AG20443 (cell line): ENCODE measurements around the gene CNP.
A peak's percentile ranks its signal among the peaks of the same experiment; 100 is the strongest.
"Not testable (repeated sequence)": the region's sequence is repeated elsewhere in the genome, so short reads cannot be mapped to it uniquely, and the experiment has no call there.

Experiments used
- DNase-seq: peaks from one replicate; pipeline ENCODE4 v3.0.0; 2012; ENCODE audit warnings: low spot score, mixed read lengths

The CNP gene

GRCh38 chr17:42002792-42003301, 36.3 kb downstream of the CNP start:
- DNase-seq = no peak

GRCh38 chr17:42005166-42005565, 38.6 kb downstream of the CNP start:
- DNase-seq = no peak

- DNase-seq = no peak
Observed at GRCh38 chr17:42009170-42009569, 42.6 kb downstream of the CNP start.

- not testable (repeated sequence) for DNase-seq
Observed at GRCh38 chr17:42010266-42010680, 43.7 kb downstream of the CNP start.

GRCh38 chr17:42010898-42011516, 44.4 kb downstream of the CNP start:
- DNase-seq = no peak

GRCh38 chr17:42012363-42012762, 45.8 kb downstream of the CNP start:
- not testable (repeated sequence) for DNase-seq

GRCh38 chr17:42013740-42014139, 47.1 kb downstream of the CNP start:
- not testable (repeated sequence) for DNase-seq

GRCh38 chr17:42016411-42016831, 49.8 kb downstream of the CNP start:
- DNase-seq = no peak

GRCh38 chr17:42016941-42017865, 50.6 kb downstream of the CNP start, which contains the start of gene DNAJC7:
Gene DNAJC7 (minus strand): TSS chr17:42017439. CDS start chr17:42017416, 23 bp downstream.
- DNase-seq = peak; percentile 96

GRCh38 chr17:42017866-42018200, 51.2 kb downstream of the CNP start:
- no peak for DNase-seq

- no peak for DNase-seq
Observed at GRCh38 chr17:42018339-42018738, 51.7 kb downstream of the CNP start.

- no peak for DNase-seq
Observed at GRCh38 chr17:42018988-42019387, 52.4 kb downstream of the CNP start.

- DNase-seq = peak; percentile 96
Observed at GRCh38 chr17:42019509-42020404, 53.2 kb downstream of the CNP start, which contains the start of gene NKIRAS2. Gene NKIRAS2 (plus strand): TSS chr17:42020090. CDS start chr17:42021578, 1,488 bp downstream.

GRCh38 chr17:42020845-42021244, 54.2 kb downstream of the CNP start:
- DNase-seq = not testable (repeated sequence)

GRCh38 chr17:42023524-42024349, 57.1 kb downstream of the CNP start:
- no peak for DNase-seq

- DNase-seq = no peak
Observed at GRCh38 chr17:42025191-42025579, 58.6 kb downstream of the CNP start.

GRCh38 chr17:42025936-42026335, 59.3 kb downstream of the CNP start:
- no peak for DNase-seq

- DNase-seq = no peak
Observed at GRCh38 chr17:42026857-42027589, 60.4 kb downstream of the CNP start.
